Measurements from ENCODE around the gene FBXL17. TPM values are rescaled to one million over a fixed set of nuclear protein-coding genes. Genes with fewer than 3 reads are reported as not detected.

The FBXL17 gene
- total and polyA plus RNA-seq, 12 donors = 5.9 to 47.4 (median 41.1) TPM

GRCh38 chr5:108144332-108144731, 237.6 kb downstream of the FBXL17 start:
- intact Hi-C loops (cut with DNase I) = loop anchor here in 1 of 10 donors (10.0 kb wide), 1 partner anchor 200 kb away; no protein-coding TSS in a partner anchor
- WGBS, 2 donors = 80 to 87% methylated on average over 4 of the region's 4 CpGs
- no peaks in the 10 kb centered on the region for H3K36me3 ChIP-seq
- ATAC-seq (no peak), DNase-seq (no peak)
- no peaks in the 10 kb centered on the region for H3K27me3 ChIP-seq
- TF ChIP-seq CTCF (IDR thresholded peaks at IDR 0.05) = no peak
- H3K27ac ChIP-seq = no peak overlapping the region
- H3K9me3 ChIP-seq = no peaks in the 10 kb centered on the region
- peaks cover 0 to 10% (median 4%) of the 10 kb centered on the region in 9 donors for H3K4me1 ChIP-seq
- H3K4me3 ChIP-seq = no peak overlapping the region

GRCh38 chr5:108143581-108143980, 238.3 kb downstream of the FBXL17 start:
- H3K27ac ChIP-seq = no peak overlapping the region
- no peak overlapping the region for H3K4me3 ChIP-seq
- H3K4me1 ChIP-seq = peaks cover 0 to 11% (median 4%) of the 10 kb centered on the region in 9 donors
- no peak for ATAC-seq
- no peaks in the 10 kb centered on the region for H3K36me3 ChIP-seq
- no peaks in the 10 kb centered on the region for H3K9me3 ChIP-seq
- no peaks in the 10 kb centered on the region for H3K27me3 ChIP-seq
- no peak for DNase-seq
- TF ChIP-seq CTCF (IDR thresholded peaks at IDR 0.05) = no peak
- intact Hi-C loops (cut with DNase I) = loop anchor here in 1 of 10 donors (10.0 kb wide), 1 partner anchor 201 kb away; no protein-coding TSS in a partner anchor

DNA sequence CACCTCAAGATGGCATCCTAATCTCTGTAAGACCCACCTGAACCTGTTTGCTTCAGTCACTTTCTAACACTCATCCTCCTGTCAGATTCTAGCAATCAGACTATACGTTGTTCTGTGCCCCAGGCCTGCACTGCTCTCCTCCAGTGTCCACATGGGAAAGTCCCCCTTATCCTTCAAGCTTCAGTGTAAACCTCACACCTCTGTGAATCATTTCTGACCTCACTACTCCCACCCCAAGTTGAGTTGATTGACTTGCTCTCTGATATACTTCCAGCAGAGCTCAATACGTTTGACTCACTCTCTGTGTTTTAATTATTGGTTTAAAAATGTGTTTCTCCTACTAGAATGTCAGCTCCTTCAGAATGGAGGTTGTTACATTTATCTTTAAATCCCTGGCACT, 240.2 kb downstream of the FBXL17 start:
- no peak overlapping the region for H3K4me3 ChIP-seq
- no peak for DNase-seq
- H3K36me3 ChIP-seq = no peaks in the 10 kb centered on the region
- ATAC-seq = no peak
- WGBS, 2 donors = 88 to 92% methylated on average over 2 of the region's 2 CpGs
- H3K27me3 ChIP-seq = no peaks in the 10 kb centered on the region
- H3K4me1 ChIP-seq = peaks cover 0 to 14% (median 4%) of the 10 kb centered on the region in 9 donors
- TF ChIP-seq CTCF (IDR thresholded peaks at IDR 0.05) = no peak
- H3K9me3 ChIP-seq = no peaks in the 10 kb centered on the region
- intact Hi-C loops (cut with DNase I) = loop anchor here in 1 of 10 donors (10.0 kb wide), 1 partner anchor 203 kb away; no protein-coding TSS in a partner anchor
- no peak overlapping the region for H3K27ac ChIP-seq

- intact Hi-C loops (cut with DNase I) = no loop called here
- ATAC-seq (no peak), DNase-seq (no peak)
- Histone ChIP-seq H3K36me3 (no peaks in the 10 kb centered on the region), H3K4me3 (no peak overlapping the region), H3K27ac (no peak overlapping the region), H3K27me3 (no peaks in the 10 kb centered on the region), H3K9me3 (no peaks in the 10 kb centered on the region), H3K4me1 (peaks cover 0 to 14% (median 4%) of the 10 kb centered on the region in 9 donors)
- TF ChIP-seq CTCF (IDR thresholded peaks at IDR 0.05) = no peak
- 63 to 82% methylated on average over 2 of the region's 2 CpGs for WGBS, 2 donors
Measured at GRCh38 chr5:108136493-108136892, 245.4 kb downstream of the FBXL17 start.

Measured in heart right ventricle (tissue), 16 donors.